Measurements from ENCODE around the gene DSG3. TPM values are rescaled to one million over a fixed set of nuclear protein-coding genes. Genes with fewer than 3 reads are reported as not detected.

Gene DSG3
- total RNA-seq, 1 donor from 2014 or later, result 0.67 TPM

DNA sequence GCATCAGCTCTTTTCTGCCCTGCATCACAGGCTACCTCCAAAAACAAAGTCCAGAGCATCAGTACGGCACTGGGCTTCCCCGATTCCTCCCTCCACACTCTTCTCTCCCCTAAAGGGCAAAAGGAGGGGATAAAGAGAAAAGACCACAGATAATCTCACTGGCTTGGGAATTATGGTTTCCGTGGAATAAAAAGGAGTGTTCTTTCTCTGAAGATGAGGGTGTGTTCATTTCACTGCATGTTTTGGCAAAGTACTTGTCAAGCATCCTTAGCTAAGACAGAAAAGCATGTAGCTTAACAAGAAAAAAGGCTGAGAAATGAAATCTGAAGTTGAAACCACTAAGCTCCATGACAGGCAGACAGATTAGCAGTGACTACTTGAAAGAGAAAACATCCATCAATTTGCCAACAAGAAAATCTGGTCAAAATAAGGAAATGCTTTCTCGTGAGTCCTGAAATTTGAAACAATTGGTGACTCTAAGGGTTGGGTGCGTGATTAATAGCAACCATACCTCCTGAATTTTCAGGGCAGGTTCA lies 20.6 kb upstream of the DSG3 start:
- Histone ChIP-seq H3K27me3 (ENCODE audit: control insufficient read depth, insufficient read depth, low read length) (no peaks in the 10 kb centered on the region), H3K36me3 (ENCODE audit: control insufficient read depth, insufficient read depth, low read length) (no peaks in the 10 kb centered on the region), H3K4me3 (ENCODE audit: low read depth, low read length) (no peak overlapping the region)
- TF ChIP-seq, protein P1, sequence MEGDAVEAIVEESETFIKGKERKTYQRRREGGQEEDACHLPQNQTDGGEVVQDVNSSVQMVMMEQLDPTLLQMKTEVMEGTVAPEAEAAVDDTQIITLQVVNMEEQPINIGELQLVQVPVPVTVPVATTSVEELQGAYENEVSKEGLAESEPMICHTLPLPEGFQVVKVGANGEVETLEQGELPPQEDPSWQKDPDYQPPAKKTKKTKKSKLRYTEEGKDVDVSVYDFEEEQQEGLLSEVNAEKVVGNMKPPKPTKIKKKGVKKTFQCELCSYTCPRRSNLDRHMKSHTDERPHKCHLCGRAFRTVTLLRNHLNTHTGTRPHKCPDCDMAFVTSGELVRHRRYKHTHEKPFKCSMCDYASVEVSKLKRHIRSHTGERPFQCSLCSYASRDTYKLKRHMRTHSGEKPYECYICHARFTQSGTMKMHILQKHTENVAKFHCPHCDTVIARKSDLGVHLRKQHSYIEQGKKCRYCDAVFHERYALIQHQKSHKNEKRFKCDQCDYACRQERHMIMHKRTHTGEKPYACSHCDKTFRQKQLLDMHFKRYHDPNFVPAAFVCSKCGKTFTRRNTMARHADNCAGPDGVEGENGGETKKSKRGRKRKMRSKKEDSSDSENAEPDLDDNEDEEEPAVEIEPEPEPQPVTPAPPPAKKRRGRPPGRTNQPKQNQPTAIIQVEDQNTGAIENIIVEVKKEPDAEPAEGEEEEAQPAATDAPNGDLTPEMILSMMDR (IDR thresholded peaks at IDR 0.05; ENCODE audit: insufficient read depth, low read length, poor library complexity, severe bottlenecking), result no peak
- no peak for DNase-seq (ENCODE audit: low read depth)

DNA sequence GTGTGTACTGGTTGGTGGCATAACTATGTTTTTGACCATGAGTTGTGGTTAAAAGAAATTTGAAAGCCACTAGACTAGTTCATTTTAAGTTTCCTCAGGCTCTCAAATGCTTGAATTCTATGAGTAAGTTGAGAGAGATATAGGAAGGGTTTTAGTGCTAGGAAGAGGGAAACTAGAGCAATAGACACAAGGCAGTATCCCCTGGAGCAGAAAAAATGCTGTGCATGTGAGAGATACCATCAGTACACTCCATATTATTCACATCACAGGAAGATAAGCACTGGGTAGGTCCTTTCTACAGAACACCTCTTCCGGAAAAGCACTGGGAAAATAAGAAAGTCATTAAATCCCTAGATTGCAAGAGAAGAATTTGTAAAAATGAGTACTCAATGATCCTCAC lies 19.3 kb upstream of the DSG3 start:
- H3K27me3 ChIP-seq (ENCODE audit: control insufficient read depth, insufficient read depth, low read length), result no peaks in the 10 kb centered on the region
- no peak overlapping the region for H3K4me3 ChIP-seq (ENCODE audit: low read depth, low read length)
- no peaks in the 10 kb centered on the region for H3K36me3 ChIP-seq (ENCODE audit: control insufficient read depth, insufficient read depth, low read length)
- DNase-seq (ENCODE audit: low read depth), result no peak
- TF ChIP-seq, protein P1 (IDR thresholded peaks at IDR 0.05; ENCODE audit: insufficient read depth, low read length, poor library complexity, severe bottlenecking), result no peak

DNA sequence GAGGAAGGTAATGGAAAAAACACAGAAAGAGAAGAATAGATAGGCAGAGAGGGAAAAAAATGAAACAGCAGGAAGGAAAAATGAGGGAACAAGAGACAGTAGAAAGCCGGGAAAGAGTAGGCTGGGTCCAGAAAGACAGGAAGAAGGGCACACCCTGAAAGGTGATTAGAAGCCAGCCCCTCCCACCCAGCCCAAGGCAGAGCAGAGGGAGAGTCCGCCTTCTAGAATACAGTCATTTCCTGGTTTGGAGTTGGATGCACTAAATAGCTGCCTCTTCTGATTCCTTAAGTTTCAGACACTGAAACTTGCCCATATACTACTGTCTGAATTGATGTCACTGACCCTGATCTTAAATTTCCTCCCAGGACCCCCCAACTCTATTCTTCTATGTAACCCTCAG lies 17.9 kb upstream of the DSG3 start:
- TF ChIP-seq, protein P1 (IDR thresholded peaks at IDR 0.05; ENCODE audit: insufficient read depth, low read length, poor library complexity, severe bottlenecking), result no peak
- no peak for DNase-seq (ENCODE audit: low read depth)
- no peak overlapping the region for H3K4me3 ChIP-seq (ENCODE audit: low read depth, low read length)

DNA sequence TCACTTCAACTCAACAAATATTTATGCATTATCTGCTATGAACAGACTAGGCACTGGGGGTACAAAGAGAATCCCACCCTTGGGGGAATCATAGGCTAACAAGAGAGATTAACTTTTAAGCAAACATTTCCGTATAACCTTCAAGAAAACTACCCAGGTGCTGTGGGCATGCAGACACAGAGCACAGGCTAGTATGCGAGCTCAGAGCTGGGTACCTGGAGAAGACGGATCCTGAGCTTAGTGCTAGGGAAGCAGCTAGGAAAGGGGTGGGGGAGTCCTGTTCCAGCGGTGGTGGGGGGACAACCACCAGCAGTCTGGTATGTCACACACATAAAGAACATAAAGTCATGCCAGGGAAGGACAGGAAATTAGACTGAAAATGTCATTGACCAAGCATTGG lies 17.5 kb upstream of the DSG3 start:
- Histone ChIP-seq H3K4me3 (ENCODE audit: low read depth, low read length) (no peak overlapping the region), H3K27me3 (ENCODE audit: control insufficient read depth, insufficient read depth, low read length) (no peaks in the 10 kb centered on the region), H3K36me3 (ENCODE audit: control insufficient read depth, insufficient read depth, low read length) (no peaks in the 10 kb centered on the region)
- TF ChIP-seq, protein P1 (IDR thresholded peaks at IDR 0.05; ENCODE audit: insufficient read depth, low read length, poor library complexity, severe bottlenecking), result no peak
- no peak for DNase-seq (ENCODE audit: low read depth)

More for the DNA sequence above, 17.9 kb upstream of the DSG3 start:
- Histone ChIP-seq H3K36me3 (ENCODE audit: control insufficient read depth, insufficient read depth, low read length) (no peaks in the 10 kb centered on the region), H3K27me3 (ENCODE audit: control insufficient read depth, insufficient read depth, low read length) (no peaks in the 10 kb centered on the region)

DNA sequence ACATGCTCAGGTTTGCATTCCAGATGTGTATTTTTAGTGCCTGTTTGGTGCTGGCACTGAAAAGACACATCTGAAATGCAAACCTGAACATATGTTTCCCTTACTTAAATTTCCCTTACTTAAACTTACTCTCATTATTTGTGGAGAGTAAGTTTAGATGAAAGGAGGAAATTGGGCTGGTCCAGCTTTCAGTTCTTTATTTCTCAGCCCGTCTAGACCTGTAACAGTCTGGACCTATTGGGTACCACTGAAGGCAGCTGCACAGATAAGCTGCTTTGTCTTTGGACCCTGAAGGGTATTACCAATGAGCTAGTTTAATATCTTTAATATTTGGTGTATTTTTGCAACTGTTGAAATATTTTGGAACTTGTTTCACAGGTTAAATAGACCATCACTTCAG lies 17.0 kb upstream of the DSG3 start:
- Histone ChIP-seq H3K4me3 (ENCODE audit: low read depth, low read length) (no peak overlapping the region), H3K36me3 (ENCODE audit: control insufficient read depth, insufficient read depth, low read length) (no peaks in the 10 kb centered on the region), H3K27me3 (ENCODE audit: control insufficient read depth, insufficient read depth, low read length) (no peaks in the 10 kb centered on the region)
- no peak for DNase-seq (ENCODE audit: low read depth)
- TF ChIP-seq, protein P1 (IDR thresholded peaks at IDR 0.05; ENCODE audit: insufficient read depth, low read length, poor library complexity, severe bottlenecking), result no peak

DNA sequence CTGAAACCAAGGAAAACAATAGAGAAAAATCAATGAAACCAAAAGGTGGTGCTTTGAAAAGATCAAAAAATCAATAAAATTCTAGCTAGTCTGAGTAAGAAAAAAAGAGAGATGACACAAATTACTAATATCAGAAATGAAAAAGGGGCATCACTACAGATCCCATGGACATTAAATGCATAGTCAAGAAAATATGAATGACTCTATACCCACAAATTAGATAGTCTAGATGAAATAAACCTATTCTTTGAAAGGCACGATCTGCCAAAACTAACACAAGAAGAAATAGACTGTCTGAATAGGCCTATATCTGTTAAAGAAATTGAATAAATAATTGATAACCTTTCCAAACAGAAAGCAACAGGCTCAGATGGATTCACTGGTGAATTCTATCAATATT lies 15.2 kb upstream of the DSG3 start:
- TF ChIP-seq, protein P1 (IDR thresholded peaks at IDR 0.05; ENCODE audit: insufficient read depth, low read length, poor library complexity, severe bottlenecking), result no peak
- Histone ChIP-seq H3K36me3 (ENCODE audit: control insufficient read depth, insufficient read depth, low read length) (no peaks in the 10 kb centered on the region), H3K27me3 (ENCODE audit: control insufficient read depth, insufficient read depth, low read length) (no peaks in the 10 kb centered on the region), H3K4me3 (ENCODE audit: low read depth, low read length) (no peak overlapping the region)
- DNase-seq (ENCODE audit: low read depth), result no peak
